Activated CD8-positive, alpha-beta memory T cell treated with anti-CD3 and anti-CD28 coated beads for 48 hours (primary cell): ENCODE measurements around the gene ARRB1.
"Not testable (repeated sequence)": the region's sequence is repeated elsewhere in the genome, so short reads cannot be mapped to it uniquely, and the experiment has no call there.

Experiments used
- DNase-seq, 3 experiments: peaks; one replicate each; pipeline ENCODE4 v3.0.0-alpha.2; 2020; ENCODE audit warnings: low read depth in 2 of 3, low spot score in 2 of 3

Gene ARRB1

DNA sequence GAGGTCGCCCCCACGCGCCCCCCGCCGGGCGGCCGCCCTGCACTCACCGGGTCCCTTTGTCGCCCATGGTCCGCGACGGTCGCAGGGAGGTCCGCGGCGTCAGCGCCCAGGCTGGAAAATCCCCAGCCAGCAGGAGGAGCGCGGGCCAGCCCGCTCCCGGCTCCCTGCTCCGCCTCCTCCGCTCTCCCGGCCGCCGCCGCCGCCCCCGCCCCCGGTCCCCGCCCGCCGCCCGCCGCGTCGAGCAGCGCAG, at the start of gene ARRB1:
Gene ARRB1 (minus strand): TSS at position 121 of the 250 bp plus-strand sequence. CDS start 54 bp downstream, at position 67.
- DNase-seq, result no peak

DNA sequence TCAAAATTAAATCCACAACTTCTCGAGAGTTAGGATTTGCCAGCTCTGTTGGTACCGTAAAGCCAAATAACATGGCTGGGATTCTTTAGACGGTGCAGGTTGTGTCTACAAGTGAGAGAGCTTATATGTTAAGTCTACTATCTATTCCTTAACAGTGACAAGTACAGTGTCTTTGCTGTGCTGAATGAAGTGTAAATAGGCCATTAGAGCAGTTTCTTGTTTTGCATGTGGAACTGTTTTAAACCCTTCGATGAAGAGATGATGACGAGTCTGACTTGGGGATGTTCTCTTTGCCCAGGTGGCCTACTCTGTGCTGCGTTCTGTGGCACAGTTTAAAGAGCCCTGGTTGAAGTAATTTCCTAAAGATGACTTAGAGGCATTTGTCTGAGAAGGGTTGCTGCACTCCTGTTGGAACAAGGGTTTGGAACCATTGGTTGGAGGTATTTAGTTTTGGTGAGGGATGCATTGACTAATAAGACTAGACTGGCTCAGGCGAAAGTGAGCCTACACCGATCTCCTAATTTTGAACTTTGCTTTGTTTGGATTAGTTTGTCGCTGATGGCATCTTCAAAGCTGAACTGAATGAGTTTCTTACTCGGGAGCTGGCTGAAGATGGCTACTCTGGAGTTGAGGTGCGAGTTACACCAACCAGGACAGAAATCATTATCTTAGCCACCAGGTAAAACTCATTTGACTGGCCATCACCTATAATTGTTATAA, 48.8 kb upstream of the ARRB1 start:
- no peak for DNase-seq

DNA sequence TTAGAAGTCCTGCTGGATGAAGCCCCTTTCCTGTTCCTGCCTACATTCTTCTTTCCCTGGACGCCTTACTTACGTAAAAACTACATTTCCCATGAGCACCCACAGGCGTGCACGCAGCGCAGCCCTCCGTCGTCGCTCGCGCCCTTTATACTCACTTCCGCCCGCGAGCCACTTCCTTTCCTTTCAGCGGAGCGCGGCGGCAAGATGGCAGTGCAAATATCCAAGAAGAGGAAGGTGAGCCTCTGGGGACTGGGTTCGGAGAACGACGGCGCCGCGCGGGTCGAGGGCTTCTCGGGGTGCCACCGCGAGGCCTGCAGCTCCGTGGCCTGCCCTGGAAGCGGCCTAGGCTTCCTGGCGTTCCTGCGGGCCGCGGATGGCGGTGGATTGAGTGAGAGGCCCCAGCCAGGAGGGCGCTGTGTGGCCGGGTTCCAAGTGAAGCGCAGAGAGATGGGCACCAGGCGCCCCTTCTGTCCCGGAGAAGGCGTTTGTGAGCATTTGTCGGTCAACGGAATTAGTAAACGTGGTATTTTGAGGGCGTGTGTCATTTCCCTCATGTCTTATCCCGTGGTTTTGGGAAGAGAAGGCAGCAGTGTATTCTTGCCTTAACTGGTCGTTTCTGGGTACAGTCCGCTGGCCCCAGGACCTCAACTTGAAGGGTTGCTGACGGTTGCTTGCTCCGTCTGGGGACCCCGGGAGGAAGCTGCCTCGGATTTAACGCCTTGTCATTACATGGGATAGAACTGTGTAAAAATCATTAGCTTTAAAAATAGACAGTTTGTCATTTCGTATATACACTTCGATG, 48.1 kb upstream of the ARRB1 start, which contains the start of gene RPS3:
Gene RPS3 (plus strand): TSS at position 175 of the 802 bp plus-strand sequence. CDS start 30 bp downstream, at position 205.
- peak; percentile 69 to 80 (median 79) for DNase-seq

DNA sequence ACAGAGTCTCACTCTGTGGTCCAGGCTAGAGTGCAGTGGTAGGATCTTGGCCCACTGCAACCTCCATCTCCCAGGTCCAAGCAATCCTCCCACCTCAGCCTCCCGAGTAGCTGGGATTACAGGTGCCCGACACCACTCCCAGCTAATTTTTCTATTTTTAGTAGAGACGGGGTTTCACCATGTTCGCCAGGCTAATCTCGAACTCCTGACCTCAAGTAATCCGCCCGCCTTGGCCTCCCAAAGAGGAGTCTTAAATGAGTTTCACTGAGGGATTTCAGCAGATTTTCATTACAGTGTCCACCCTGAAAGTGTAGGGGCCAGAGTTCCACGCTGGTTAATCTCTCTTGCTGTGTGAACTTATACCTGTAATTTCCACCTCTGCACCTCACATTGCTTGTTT, 47.4 kb upstream of the ARRB1 start:
- no peak for DNase-seq

DNA sequence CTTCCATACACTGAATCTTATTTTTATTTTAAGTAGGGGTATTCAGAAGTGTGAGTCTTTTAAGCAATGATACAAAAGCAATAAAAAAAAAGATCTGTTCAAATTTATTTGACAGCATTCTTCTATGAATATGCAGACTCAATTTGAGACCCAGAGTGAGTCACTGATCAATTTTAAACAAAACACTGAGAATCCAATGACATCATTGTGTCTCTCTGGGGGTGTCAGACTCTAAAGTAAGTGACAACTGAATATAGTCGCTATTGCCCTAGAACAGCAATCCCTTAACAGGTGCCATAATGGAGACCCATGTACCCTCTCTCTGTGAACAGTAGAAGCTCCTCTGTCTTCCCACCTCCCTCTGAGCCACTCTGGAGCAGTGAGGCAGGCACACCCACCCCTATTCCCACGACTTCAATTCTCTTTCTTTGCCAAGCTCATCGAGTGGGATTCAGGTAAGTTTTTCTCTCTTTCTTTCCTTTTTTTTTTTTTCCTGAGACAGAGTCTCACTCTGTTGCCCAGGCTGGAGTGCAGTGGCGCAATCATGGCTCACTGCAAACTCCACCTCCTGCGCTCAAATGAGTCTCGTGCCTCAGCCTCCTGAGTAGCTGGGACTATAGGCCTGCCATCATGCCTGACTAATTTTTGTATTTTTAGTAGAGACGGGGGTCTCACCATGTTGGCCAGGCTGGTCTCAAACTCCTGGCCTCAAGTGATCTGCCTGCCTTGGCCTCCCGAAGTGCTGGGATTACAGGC, 42.8 kb upstream of the ARRB1 start:
- DNase-seq, result no peak

DNA sequence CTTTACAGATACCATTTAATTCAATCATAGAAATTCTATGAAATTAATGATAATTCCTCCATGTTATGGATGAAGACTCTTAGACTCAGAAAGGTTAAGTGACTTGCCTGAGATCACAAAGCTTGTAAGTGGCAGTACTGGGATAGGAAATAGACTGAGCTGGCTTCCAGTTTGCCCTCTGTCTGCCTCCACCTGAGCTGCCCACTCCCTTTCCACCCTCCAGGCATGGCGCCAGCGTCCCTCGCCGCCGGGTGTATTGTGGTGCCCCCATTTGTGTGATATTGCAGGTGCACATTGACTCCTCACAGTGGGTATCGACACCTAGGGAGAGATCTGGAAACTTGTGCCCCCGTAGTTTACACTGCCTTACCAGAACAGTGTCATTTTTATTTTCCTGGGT, 38.5 kb upstream of the ARRB1 start:
- DNase-seq, result no peak

DNA sequence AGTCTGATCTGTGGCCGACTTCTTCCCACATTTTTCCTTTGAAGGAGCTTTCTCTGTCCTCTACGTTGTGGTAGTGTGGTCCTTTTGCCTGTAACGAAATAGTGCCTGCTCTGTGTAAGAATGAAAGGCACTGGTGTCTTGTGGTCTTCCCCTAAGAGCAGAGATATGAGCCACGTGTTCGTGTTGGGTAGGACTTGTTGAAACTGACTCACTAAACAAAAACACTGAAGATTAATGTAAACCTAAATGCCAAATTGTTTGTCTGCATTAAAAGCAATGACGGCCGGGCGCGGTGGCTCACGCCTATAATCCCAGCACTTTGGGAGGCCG, 37.8 kb upstream of the ARRB1 start:
- no peak for DNase-seq

DNA sequence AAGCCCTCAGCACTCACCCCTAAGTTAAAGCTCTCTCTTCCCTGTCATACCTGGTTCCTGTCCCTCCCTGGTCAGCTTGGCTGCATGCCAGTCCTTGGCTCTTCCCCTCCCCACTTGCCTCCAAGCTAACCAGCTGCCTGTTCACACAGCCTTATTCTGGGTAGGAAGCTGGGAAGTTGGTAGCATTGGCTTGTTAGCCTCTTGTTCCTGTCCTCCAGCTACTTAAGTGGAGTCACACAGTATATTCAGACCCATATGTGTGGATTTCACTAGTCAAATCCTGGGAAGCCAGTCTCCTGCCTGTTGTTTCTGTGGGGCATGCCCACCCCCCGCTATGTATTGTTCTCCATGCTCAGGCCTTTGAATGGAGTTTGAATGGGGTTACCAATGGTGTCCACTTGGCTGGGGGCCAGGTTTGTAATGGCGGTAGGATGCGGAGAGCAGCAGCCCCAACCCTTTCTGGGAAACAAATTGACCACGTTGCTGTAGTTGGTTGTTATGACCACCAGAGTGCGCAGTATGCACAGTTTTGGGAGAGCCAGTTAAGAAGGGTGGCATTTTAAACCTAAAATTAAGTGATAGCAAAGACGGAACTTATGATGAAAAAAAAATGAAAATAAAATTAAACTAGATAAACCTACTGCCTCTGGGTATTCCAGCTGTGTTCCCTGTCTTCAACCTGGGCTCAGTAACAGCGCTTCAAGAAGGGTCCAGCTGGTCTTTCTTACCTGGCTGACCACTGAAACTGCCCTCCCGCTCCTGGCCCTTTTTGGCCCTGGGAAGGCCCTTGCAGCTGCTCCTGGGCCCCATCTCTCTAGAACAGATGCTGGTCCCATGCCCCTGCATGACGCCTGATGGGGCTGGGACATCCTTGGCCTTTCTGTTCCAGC, 37.2 kb upstream of the ARRB1 start:
- DNase-seq, result peak in 2 of 3 experiments; percentile 37 to 49

DNA sequence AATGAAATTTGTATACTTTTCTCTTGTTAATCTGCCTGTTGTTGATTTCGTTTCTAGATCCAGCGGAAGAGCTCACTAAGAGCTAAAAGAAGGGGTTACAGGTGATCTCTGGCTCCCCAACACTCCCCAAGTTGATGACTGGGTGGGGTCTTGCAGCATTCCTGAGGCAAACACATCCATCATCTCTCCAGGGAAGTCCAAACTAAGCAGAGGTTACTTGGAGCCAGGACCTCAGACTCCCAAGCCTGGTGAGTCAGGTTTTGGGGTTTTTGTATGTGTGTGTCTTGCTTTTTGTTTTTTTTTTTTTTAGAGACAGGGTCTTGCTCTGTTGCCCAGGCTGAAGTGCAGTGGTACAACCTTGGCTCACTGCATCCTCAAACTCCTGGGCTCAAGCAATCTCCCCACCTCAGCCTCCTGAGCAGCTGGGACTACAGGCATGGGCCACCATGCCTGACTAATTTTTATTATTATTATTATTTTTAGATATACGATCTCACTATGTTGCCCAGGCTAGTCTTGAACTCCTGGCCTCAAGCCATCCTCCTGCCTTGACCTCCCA, 36.4 kb upstream of the ARRB1 start:
- no peak for DNase-seq

DNA sequence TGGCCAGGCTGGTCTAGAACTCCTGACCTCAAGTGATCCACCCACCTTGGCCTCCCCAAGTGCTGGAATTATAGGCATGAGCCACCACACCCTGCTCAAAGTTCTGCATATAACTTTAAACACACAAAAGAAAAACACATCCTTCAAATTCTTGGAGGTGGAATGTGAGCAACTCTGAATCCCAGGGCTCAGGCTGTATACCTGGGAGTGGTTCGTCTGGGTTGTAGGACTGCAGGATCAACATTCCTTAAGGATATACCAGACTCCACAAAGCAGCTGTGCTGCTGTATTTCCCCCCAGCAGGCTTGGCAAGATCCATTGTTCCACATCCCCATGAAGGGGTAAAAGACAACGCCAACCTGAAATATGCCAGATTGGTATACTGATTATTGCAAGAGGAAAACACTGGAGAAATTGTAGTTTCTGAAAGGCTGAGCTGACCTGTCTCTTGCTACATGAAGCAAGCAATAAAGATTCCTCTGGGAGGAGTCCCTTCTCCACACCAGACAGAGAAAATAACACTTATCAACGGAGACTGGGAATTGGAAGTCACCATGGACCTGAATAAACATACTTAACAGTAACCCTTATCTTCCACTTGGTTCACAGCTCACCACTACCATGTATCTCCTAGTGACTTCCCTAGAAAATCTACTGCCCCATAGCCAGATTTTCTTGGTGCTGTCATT, 35.6 kb upstream of the ARRB1 start:
- no peak for DNase-seq

DNA sequence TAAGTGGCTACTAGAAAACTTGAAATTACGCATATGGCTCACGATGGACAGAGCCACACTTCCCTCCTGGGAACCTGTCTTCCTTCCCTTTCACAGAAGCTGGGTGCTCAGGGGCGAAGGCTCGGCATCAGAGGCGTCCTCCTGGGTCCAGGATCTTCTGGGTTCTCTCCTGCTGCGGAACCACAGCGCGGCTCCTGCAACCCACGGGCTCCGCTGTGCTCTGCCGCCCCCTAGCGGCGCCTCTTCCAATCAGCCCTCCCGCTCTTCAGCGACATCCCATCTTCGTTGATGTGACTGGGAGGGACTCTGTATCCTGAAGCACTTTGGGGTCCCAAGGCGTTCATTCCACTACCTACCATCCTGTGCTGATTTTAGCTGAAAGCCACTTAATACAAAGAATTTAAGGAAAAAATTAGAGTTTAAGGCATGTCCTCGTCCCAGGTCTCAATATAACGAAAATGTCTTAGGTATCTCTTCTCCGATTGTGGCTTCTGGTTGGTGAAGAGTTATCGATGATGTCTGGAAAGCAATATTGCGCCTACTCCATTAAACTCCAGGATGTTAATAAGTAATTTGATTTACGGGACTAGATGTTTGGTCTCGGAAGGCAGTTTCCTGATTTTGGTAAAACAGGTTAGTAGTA, 33.1 kb upstream of the ARRB1 start:
- DNase-seq, result peak in 2 of 3 experiments; percentile 58 to 70

DNA sequence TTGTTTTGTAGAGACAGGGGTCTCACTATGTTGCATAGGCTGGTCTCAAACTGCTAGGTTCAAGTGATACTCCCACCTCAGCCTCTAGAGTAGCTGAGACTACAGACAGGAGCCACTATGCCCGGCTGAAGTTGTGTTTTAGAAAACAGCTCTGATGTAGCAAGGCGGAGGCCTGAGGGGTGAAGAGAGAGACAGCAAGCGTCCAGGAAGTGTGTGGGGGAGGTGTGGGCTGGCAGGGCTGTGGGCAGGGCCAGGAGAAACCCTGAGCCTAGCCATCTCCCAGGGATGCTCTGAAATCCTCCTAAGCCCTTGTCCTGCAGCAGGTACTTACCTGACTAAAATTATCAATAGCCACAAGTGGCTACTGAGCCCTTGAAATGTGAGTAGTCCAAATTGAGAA, 31.8 kb upstream of the ARRB1 start:
- no peak for DNase-seq

DNA sequence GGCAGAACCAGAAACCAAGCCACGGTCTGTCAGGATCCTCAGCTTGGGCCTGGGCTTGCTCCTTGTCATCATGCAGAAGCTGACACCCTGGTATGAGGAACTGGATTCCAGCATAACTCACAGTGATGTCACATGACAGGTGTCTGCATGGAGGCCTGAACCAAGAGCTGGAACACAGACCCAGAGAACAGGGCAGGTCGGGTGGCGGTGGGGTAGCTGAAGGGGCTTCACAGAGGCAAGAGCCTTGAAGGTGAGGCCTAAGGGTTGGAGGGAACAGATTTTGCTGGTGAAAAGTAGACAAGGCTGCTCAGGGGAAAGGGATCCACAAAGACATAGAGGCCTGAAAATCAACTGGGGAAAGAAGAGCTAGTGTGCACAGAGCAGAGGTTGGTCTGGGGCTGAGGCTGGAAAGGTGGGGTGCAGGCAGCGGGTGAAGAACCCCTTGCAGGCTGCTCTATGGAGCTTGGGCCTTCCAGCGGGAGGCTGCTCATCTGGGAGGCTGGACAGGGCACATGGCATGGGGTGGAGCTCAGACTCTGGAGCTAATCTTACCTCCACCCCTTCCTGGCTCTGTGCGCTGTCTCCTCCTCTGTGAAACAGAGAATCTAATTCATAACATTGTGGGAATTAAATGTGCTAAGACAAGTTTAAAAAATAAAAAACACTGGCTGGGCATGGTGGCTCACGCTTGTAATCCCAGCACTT, 29.4 kb upstream of the ARRB1 start:
- DNase-seq, result no peak

DNA sequence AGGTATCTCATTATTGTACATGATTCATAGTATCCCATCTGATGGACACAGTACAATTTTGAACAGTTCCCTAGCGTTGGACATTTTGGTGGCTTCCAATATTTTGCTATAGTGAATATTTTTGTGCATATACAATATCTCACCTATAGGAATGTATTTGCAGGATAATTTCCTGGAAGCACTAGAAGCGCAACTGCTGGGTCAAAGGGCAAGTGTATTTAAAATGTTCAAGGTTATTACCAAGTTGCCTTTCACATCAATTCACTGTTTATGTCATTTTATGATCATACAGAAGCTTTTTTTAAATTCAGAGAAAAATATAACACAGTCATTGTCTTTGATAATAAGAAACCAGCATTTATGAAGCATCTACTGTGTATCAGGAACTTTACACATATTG, 28.8 kb upstream of the ARRB1 start:
- DNase-seq, result no peak

DNA sequence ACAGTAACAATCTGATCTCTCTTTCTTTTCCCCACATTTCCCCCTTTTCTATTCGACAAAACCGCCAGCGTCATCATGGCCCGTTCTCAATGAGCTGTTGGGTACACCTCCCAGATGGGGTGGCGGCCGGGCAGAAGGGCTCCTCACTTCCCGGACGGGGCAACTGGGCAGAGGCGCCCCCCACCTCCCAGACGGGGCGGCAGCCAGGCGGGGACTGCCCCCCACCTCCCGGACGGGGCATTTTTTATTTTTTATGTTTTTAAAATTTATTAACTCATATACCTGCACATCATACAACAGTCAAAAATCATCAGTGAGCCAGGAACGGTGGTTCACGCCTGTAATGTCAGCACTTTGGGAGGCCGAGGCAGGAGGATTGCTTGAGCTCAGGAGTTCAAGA, 27.3 kb upstream of the ARRB1 start:
- DNase-seq, result not testable (repeated sequence)

DNA sequence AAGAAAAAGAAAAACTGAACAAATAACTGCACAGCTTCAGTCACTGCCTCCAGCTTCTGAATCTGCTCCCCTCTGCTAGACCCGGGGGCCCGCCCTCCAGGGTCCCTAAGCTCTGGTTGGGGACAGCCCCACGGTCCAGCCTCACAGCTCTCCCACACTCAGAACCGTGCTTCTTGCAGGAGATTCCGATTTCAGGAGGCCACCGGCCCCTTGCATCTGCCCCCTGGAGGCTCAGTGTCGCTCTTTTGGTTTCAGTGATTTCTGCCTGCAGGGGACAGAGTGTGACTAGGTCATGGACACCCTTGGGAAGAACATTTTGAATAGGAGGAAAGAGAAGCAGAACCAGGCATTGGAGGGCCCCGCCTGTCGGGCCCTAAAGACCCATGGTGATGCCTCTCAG, 24.7 kb upstream of the ARRB1 start:
- no peak for DNase-seq

DNA sequence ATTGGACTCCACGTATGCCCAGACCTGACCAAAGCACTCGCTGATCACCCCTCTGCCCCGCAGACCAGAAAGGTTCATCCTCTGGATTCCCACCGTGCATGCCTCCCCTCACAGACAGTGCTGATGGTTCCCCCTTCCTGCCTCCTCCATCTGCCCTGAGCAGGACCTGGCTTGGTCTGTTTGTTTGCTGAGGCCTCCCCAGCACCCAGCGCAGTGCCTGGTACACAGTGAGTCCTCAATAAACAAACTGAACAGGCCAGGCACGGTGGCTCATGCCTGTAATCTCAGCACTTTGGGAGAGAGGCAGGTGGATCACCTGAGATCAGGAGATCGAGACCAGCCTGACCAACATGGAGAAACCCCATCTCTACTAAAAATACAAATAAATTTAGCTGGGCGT, 24.2 kb upstream of the ARRB1 start:
- no peak for DNase-seq

DNA sequence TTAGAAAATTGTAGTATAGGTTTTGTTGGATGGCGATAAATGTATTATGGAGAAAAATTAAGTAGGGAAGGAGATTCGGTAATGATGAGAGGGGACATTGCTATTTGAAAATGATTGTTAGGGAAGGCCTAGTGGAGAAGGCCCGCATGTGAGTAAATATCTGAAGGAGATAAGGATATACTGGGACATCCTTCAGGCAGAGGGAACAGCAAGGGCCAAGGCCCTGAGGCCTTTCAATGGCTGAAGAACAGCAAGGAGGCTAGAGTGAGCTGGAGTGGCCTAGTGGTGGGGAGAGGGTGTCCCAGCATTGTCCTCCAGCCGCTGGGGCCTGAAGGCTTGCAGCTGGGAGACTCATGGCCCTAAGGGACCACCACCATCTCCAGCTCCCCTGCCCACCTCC, 23.2 kb upstream of the ARRB1 start:
- DNase-seq, result no peak

DNA sequence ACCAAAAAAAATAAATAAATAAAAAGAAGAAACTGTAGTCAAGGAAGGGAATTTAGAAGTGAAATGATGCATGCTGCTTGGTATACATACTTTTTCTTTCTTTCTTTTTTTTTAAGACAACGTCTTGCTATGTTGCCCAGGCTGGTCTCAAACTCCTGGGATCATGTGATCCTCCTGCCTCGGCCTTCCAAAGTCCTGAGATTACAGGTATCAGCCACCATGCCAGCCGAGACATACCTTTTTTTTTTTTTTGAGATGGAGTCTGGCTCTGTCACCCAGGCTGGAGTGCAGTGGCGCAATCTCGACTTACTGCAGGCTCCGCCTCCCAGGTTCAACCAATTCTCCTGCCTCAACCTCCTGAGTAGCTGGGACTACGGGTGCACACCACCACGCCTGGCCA, 21.7 kb upstream of the ARRB1 start:
- DNase-seq, result no peak
